ACC112 (cell line): ENCODE results near the gene TTBK2.
"Not testable (repeated sequence)": the region's sequence is repeated elsewhere in the genome, so short reads cannot be mapped to it uniquely, and the experiment has no call there.

Experiments used
- H2AFZ ChIP-seq: fragments of 200-600 bp; sonication (generic); one replicate; pipeline ENCODE4 v1.6.0; 2017; ENCODE audit warnings: antibody characterized with exemption, low read length; ENCODE audit not compliant: unreplicated experiment
- H3K27ac ChIP-seq: fragments of 200-600 bp; sonication (generic); 2 replicates; pipeline ENCODE4 v1.5.1; 2014; ENCODE audit warnings: low read depth, mild to moderate bottlenecking, antibody characterized with exemption, low read length, moderate library complexity
- H3K27me3 ChIP-seq: fragments of 200-600 bp; sonication (generic); 2 replicates; pipeline ENCODE4 v1.6.1; 2014; ENCODE audit warnings: mild to moderate bottlenecking, antibody characterized with exemption, low read length, moderate library complexity, mixed read lengths; ENCODE audit not compliant: insufficient read depth
- H3K36me3 ChIP-seq: fragments of 200-600 bp; sonication (generic); 2 replicates; pipeline ENCODE4 v1.6.1; 2016; ENCODE audit warnings: mild to moderate bottlenecking, antibody characterized with exemption, low read length, moderate library complexity, mixed read lengths; ENCODE audit not compliant: insufficient read depth
- H3K4me1 ChIP-seq: fragments of 200-600 bp; sonication (generic); one replicate; pipeline ENCODE4 v1.6.1; 2016; ENCODE audit warnings: low read length, mixed read lengths; ENCODE audit not compliant: insufficient read depth, unreplicated experiment, control insufficient read depth
- H3K4me3 ChIP-seq: fragments of 200-600 bp; sonication (generic); 2 replicates; pipeline ENCODE4 v1.5.1; 2014; ENCODE audit warnings: mild to moderate bottlenecking, low read depth, low read length
- H3K79me2 ChIP-seq: fragments of 200-600 bp; sonication (generic); one replicate; pipeline ENCODE4 v1.6.0; 2016; ENCODE audit warnings: low read length; ENCODE audit not compliant: control insufficient read depth, unreplicated experiment, insufficient read depth

TTBK2 gene

GRCh38 chr15:42903388-42904324 lies 16.9 kb downstream of the TTBK2 start:
- H3K79me2 ChIP-seq: peaks cover 3% of the 10 kb centered on the region
- no peak overlapping the region for H2AFZ ChIP-seq
- no peaks in the 10 kb centered on the region for H3K36me3 ChIP-seq
- H3K4me1 ChIP-seq: no peaks in the 10 kb centered on the region
- H3K4me3 ChIP-seq: no peak overlapping the region
- no peak overlapping the region for H3K27ac ChIP-seq
- no peaks in the 10 kb centered on the region for H3K27me3 ChIP-seq

- peaks cover 16% of the 10 kb centered on the region for H3K4me1 ChIP-seq
- not testable (repeated sequence) for H3K36me3 ChIP-seq, H3K4me3 ChIP-seq, H2AFZ ChIP-seq, H3K27ac ChIP-seq, H3K79me2 ChIP-seq, H3K27me3 ChIP-seq
Observed at GRCh38 chr15:42893911-42894310, 26.7 kb downstream of the TTBK2 start.

GRCh38 chr15:42891569-42891968 lies 29.0 kb downstream of the TTBK2 start:
- H3K36me3 ChIP-seq: peaks cover 3% of the 10 kb centered on the region
- peaks cover 2% of the 10 kb centered on the region for H3K79me2 ChIP-seq
- peak overlapping the region; percentile 10; the same call in 1 of the 2 replicates for H3K27ac ChIP-seq
- no peaks in the 10 kb centered on the region for H3K27me3 ChIP-seq
- H3K4me3 ChIP-seq: no peak overlapping the region
- no peak overlapping the region for H2AFZ ChIP-seq
- H3K4me1 ChIP-seq: peaks cover 16% of the 10 kb centered on the region

- no peak overlapping the region for H3K27ac ChIP-seq
- no peak overlapping the region for H2AFZ ChIP-seq
- H3K4me3 ChIP-seq: no peak overlapping the region
- H3K36me3 ChIP-seq: peaks cover 3% of the 10 kb centered on the region
- peaks cover 2% of the 10 kb centered on the region for H3K79me2 ChIP-seq
- peaks cover 16% of the 10 kb centered on the region for H3K4me1 ChIP-seq
- no peaks in the 10 kb centered on the region for H3K27me3 ChIP-seq
Observed at GRCh38 chr15:42890161-42890913, 30.2 kb downstream of the TTBK2 start.

GRCh38 chr15:42887384-42887783 lies 33.2 kb downstream of the TTBK2 start:
- not testable (repeated sequence) for H2AFZ ChIP-seq, H3K36me3 ChIP-seq, H3K79me2 ChIP-seq, H3K27ac ChIP-seq, H3K27me3 ChIP-seq, H3K4me3 ChIP-seq
- H3K4me1 ChIP-seq: peaks cover 16% of the 10 kb centered on the region

- no peaks in the 10 kb centered on the region for H3K27me3 ChIP-seq
- no peaks in the 10 kb centered on the region for H3K4me1 ChIP-seq
- no peak overlapping the region for H3K27ac ChIP-seq
- no peaks in the 10 kb centered on the region for H3K36me3 ChIP-seq
- H3K79me2 ChIP-seq: no peaks in the 10 kb centered on the region
- no peak overlapping the region for H2AFZ ChIP-seq
- no peak overlapping the region for H3K4me3 ChIP-seq
Observed at GRCh38 chr15:42880121-42880520, 40.5 kb downstream of the TTBK2 start.

GRCh38 chr15:42879443-42879842 lies 41.1 kb downstream of the TTBK2 start:
- no peak overlapping the region for H3K4me3 ChIP-seq
- H2AFZ ChIP-seq: no peak overlapping the region
- H3K27me3 ChIP-seq: no peaks in the 10 kb centered on the region
- no peak overlapping the region for H3K27ac ChIP-seq
- no peaks in the 10 kb centered on the region for H3K36me3 ChIP-seq
- no peaks in the 10 kb centered on the region for H3K4me1 ChIP-seq
- no peaks in the 10 kb centered on the region for H3K79me2 ChIP-seq

- Histone ChIP-seq H3K79me2 (no peaks in the 10 kb centered on the region), H3K36me3 (no peaks in the 10 kb centered on the region), H3K4me3 (no peak overlapping the region), H3K27ac (no peak overlapping the region), H3K4me1 (no peaks in the 10 kb centered on the region), H2AFZ (no peak overlapping the region), H3K27me3 (no peaks in the 10 kb centered on the region)
Observed at GRCh38 chr15:42876224-42876623, 44.4 kb downstream of the TTBK2 start.

GRCh38 chr15:42868683-42869082 lies 51.9 kb downstream of the TTBK2 start:
- no peaks in the 10 kb centered on the region for H3K27me3 ChIP-seq
- H3K79me2 ChIP-seq: no peaks in the 10 kb centered on the region
- no peak overlapping the region for H2AFZ ChIP-seq
- H3K27ac ChIP-seq: no peak overlapping the region
- no peaks in the 10 kb centered on the region for H3K4me1 ChIP-seq
- H3K36me3 ChIP-seq: no peaks in the 10 kb centered on the region
- no peak overlapping the region for H3K4me3 ChIP-seq

- Histone ChIP-seq H3K36me3 (no peaks in the 10 kb centered on the region), H3K4me1 (no peaks in the 10 kb centered on the region), H3K79me2 (no peaks in the 10 kb centered on the region), H3K27me3 (no peaks in the 10 kb centered on the region), H3K27ac (no peak overlapping the region), H2AFZ (no peak overlapping the region), H3K4me3 (no peak overlapping the region)
Observed at GRCh38 chr15:42863572-42864239, 56.9 kb downstream of the TTBK2 start.
